Lower leg skin (tissue), 4 donors: Measurements from ENCODE around the gene REXO1. TPM values are rescaled to one million over a fixed set of nuclear protein-coding genes. Genes with fewer than 3 reads are reported as not detected.

Source experiments
- DNase-seq, 2 donors: peaks; one replicate each; pipeline ENCODE4 v3.0.0-alpha.2; 2019; ENCODE audit warnings: low spot score in 2 of 2
- H3K4me3 ChIP-seq: fragments of 200-600 bp; sonication (generic); 2 replicates; pipeline ENCODE4 v1.5.1; 2017; ENCODE audit warnings: mild to moderate bottlenecking, low read depth; ENCODE audit not compliant: poor library complexity, severe bottlenecking
- POLR2A ChIP-seq, 2 donors: fragments of 450-650 bp; IDR thresholded peaks; one replicate each; pipeline ENCODE4 v1.6.1; 2016 to 2017; ENCODE audit warnings: antibody characterized with exemption in 2 of 2, mild to moderate bottlenecking in 1 of 2, moderate library complexity in 1 of 2
- WGBS, 2 donors: methylation state at CpG; one replicate each; pipeline ENCODE4 v1.1.5; 2018; 5-methylcytosine and 5-hydroxymethylcytosine counted together
- intact Hi-C: fragments of 100-400 bp; cut with DNase I; formaldehyde crosslinking; loops from one replicate; pipeline ENCODE4 v1.15.0; 2023; ENCODE audit warnings: low total_unique reads
- total RNA-seq, 4 donors: library from RNA; depleted of rRNA; stranded (reverse); fragments of >200 nt; gene quantifications; one replicate each; pipeline ENCODE4 v1.1.0, GENCODE V29; 2016
- TF ChIP-seq, protein P1 (sequence below), 3 donors: fragments of 450-650 bp; IDR thresholded peaks; one replicate each; pipeline ENCODE4 v1.5.1; 2016; ENCODE audit warnings: antibody characterized with exemption in 3 of 3, mild to moderate bottlenecking in 3 of 3, moderate library complexity in 2 of 3

REXO1 gene
- total RNA-seq, 4 donors from 2014 or later: 32.9 to 51.1 (median 41.2) TPM

DNA sequence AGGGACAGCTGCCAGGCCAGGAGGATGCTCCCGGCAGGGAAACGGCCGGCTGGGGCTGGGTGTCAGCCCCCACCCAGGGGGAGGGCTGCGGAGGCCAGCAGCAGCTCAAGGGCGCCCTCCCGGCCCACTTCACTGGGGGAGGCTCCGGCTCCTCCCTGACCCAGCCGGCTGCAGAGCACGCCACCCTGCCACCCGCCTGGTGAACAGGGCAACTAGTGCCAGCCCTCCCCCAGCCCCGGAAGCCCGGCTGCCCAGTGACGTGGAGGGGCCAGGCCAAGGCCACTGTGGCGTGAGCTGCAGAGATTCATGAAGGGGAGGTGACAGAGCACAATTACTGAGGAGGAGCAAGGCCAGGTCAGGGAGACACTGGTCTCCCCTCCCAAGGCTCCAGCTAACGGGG, 14.7 kb downstream of the REXO1 start:
- intact Hi-C loops: no loop called here
- WGBS, 2 donors: 71 to 73% methylated on average over 11 to 14 of the region's 15 CpGs
- H3K4me3 ChIP-seq: no peak overlapping the region
- DNase-seq: no peak
- TF ChIP-seq, protein P1, sequence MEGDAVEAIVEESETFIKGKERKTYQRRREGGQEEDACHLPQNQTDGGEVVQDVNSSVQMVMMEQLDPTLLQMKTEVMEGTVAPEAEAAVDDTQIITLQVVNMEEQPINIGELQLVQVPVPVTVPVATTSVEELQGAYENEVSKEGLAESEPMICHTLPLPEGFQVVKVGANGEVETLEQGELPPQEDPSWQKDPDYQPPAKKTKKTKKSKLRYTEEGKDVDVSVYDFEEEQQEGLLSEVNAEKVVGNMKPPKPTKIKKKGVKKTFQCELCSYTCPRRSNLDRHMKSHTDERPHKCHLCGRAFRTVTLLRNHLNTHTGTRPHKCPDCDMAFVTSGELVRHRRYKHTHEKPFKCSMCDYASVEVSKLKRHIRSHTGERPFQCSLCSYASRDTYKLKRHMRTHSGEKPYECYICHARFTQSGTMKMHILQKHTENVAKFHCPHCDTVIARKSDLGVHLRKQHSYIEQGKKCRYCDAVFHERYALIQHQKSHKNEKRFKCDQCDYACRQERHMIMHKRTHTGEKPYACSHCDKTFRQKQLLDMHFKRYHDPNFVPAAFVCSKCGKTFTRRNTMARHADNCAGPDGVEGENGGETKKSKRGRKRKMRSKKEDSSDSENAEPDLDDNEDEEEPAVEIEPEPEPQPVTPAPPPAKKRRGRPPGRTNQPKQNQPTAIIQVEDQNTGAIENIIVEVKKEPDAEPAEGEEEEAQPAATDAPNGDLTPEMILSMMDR (IDR thresholded peaks at IDR 0.05): no peak
- no peak for TF ChIP-seq POLR2A (IDR thresholded peaks at IDR 0.05)

DNA sequence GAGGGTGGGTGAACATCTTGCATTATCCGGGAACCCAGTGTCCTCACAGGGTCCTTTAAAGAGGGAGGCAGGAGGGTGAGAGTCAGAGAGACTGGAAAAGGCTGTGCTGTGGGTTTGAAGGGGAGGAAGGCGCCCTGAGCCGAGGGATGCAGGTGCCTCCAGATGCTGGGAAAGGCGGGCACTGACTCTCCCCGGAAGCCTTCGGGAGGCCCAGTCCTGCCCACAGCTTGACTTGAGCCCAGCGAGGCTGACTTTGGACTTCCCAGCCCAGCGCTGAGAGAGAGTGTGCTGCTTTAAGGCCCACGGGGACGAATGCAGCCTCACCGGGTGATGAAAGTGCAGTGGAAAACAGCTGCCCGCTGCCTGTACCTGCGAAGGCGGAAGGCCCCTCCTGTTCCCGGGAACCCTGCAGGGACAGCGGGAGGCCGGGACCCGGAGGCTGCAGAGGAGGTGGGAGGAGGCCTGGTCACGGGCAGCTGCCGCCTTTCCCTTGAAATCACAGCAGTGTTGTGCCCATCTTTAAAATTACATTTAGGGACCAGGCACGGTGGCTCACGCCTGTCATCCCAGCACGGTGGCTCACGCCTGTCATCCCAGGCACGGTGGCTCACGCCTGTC, 16.1 kb downstream of the REXO1 start:
- TF ChIP-seq, protein P1 (IDR thresholded peaks at IDR 0.05): no peak
- TF ChIP-seq POLR2A (IDR thresholded peaks at IDR 0.05): no peak
- H3K4me3 ChIP-seq: no peak overlapping the region
- no peak for DNase-seq
- 83 to 88% methylated on average over 23 to 24 of the region's 26 CpGs for WGBS, 2 donors
- intact Hi-C loops: no loop called here

DNA sequence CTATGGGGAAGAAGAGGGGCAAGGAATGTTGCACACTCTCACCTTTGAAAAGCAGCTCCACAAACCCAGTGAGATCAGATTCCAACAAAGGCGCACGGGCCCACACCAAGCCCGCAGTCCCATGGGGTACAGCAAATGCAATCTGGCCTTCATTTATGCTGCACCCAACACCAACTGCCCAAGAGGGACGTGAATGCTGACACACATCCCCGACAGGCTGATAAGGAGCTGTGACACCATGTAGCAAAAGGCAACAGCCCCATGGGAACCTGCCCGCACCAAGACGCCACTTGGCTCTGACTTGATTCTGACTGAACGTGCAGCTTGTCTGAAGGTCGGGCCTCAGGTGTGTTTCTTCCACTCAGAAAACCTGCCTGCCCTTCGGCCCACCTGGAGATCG, 17.3 kb downstream of the REXO1 start:
- no peak for DNase-seq
- intact Hi-C loops: no loop called here
- TF ChIP-seq, protein P1 (IDR thresholded peaks at IDR 0.05): no peak
- no peak for TF ChIP-seq POLR2A (IDR thresholded peaks at IDR 0.05)
- WGBS, 2 donors: 87 to 92% methylated on average over 9 to 11 of the region's 11 CpGs
- no peak overlapping the region for H3K4me3 ChIP-seq

DNA sequence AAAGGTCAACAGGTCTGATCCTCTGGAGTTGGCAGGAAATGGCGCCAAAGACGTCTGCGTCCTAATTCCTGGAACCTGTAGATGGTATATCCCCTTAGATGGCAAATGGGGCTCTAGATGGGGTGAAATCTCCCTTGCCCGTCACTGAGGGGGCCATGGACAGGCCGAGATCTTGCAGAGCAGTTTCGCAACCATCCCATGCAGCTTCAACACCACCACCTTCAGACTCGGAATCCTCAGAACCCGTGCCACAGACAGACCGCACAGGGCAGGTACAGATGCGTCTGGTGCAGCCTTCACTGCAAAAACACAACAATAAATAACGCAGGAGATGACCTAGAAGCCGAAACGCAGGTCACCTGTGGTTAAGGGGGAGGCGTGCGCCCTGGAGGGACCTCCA, 17.7 kb downstream of the REXO1 start:
- no peak for DNase-seq
- 81 to 92% methylated on average over 15 of the region's 15 CpGs for WGBS, 2 donors
- intact Hi-C loops: no loop called here
- H3K4me3 ChIP-seq: no peak overlapping the region
- TF ChIP-seq, protein P1 (IDR thresholded peaks at IDR 0.05): no peak
- TF ChIP-seq POLR2A (IDR thresholded peaks at IDR 0.05): no peak

DNA sequence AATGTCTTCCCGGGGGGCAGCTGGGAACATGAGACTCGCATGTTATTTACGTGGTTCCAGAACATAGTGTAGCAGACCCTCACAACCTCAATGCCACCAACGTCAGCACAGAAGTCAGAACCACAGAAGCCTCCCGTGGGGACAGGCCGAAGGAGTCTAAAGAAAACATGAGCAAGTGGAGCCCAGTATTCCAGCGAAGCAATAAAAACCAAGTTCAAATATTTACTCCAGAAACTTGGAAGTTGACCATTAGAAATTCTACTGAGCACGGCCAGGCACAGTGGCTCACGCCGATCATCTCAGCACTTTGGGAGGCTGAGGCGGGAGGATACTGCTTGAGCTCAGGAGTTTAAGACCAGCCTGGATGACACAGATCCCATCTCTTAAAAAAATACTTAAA, 18.3 kb downstream of the REXO1 start:
- TF ChIP-seq, protein P1 (IDR thresholded peaks at IDR 0.05): no peak
- no peak for DNase-seq

More for the DNA sequence above, 18.3 kb downstream of the REXO1 start:
- WGBS, 2 donors: 90 to 94% methylated on average over 11 of the region's 11 CpGs
- no peak overlapping the region for H3K4me3 ChIP-seq
- intact Hi-C loops: no loop called here
